HepG2 (cell line): Measurements from ENCODE around the gene PCTP. TPM values are rescaled to one million over a fixed set of nuclear protein-coding genes. Genes with fewer than 3 reads are reported as not detected.
A peak's percentile ranks its signal among the peaks of the same experiment; 100 is the strongest.

Experiments used
- ARHGAP35 ChIP-seq: sonication (generic); formaldehyde crosslinking; IDR thresholded peaks from 2 replicates; pipeline ENCODE4 v1.9.0; 2022; ENCODE audit warnings: mild to moderate bottlenecking, inconsistent platforms, moderate library complexity, missing genetic modification reagents, borderline replicate concordance
- CREB1 ChIP-seq, 2 experiments: fragments of 450-650 bp in 1 of 2; IDR thresholded peaks; 2 replicates each; pipeline ENCODE4 v1.6.1; 2016 to 2017; ENCODE audit warnings: control low read depth in 1 of 2, mild to moderate bottlenecking in 1 of 2, missing compliant biosample characterization in 1 of 2, missing genetic modification characterization in 1 of 2
- HDAC6 ChIP-seq: fragments of 200-600 bp; sonication (generic); IDR thresholded peaks from 2 replicates; pipeline ENCODE4 v1.7.0; 2017; ENCODE audit warnings: mild to moderate bottlenecking, antibody characterized with exemption, low read length, low read depth
- HMG20B ChIP-seq: conservative IDR thresholded peaks from 2 replicates; pipeline ENCODE4 v1.6.1; 2016; ENCODE audit warnings: missing genetic modification reagents, missing compliant biosample characterization
- IRF2 ChIP-seq: IDR thresholded peaks from 2 replicates; pipeline ENCODE4 v1.6.1; 2018; ENCODE audit warnings: missing genetic modification reagents, missing compliant biosample characterization
- KDM1A ChIP-seq: IDR thresholded peaks from 2 replicates; pipeline ENCODE4 v1.6.1; 2016; ENCODE audit warnings: missing compliant biosample characterization
- NFYC ChIP-seq: IDR thresholded peaks from 2 replicates; pipeline ENCODE4 v1.6.1; 2016; ENCODE audit warnings: missing genetic modification reagents, missing compliant biosample characterization
- PLSCR1 ChIP-seq: sonication (generic); formaldehyde crosslinking; IDR thresholded peaks from 2 replicates; pipeline ENCODE4 v1.5.0; 2020; ENCODE audit warnings: missing genetic modification reagents, mild to moderate bottlenecking, borderline replicate concordance
- RELA ChIP-seq: sonication (generic); formaldehyde crosslinking; IDR thresholded peaks from 2 replicates; pipeline ENCODE4 v1.4.0; 2020; ENCODE audit warnings: missing genetic modification reagents
- RNF2 ChIP-seq: fragments of 450-650 bp; conservative IDR thresholded peaks from 2 replicates; pipeline ENCODE4 v1.6.1; 2016; ENCODE audit warnings: low read depth
- SSRP1 ChIP-seq: IDR thresholded peaks from 2 replicates; pipeline ENCODE4 v1.6.1; 2016; ENCODE audit warnings: control low read depth
- TEAD3 ChIP-seq: optimal IDR thresholded peaks from 2 replicates; pipeline ENCODE3; 2016; ENCODE audit warnings: borderline replicate concordance
- TSC22D2 ChIP-seq: sonication (generic); formaldehyde crosslinking; IDR thresholded peaks from 2 replicates; pipeline ENCODE4 v1.5.1; 2020; ENCODE audit warnings: missing genetic modification reagents, mild to moderate bottlenecking, borderline replicate concordance
- ZFY ChIP-seq: sonication (generic); formaldehyde crosslinking; IDR thresholded peaks from 2 replicates; pipeline ENCODE4 v1.4.0; 2020; ENCODE audit warnings: missing genetic modification reagents
- ZGPAT ChIP-seq: IDR thresholded peaks from 2 replicates; pipeline ENCODE4 v1.6.1; 2016; ENCODE audit warnings: mild to moderate bottlenecking
- ZNF256 ChIP-seq: sonication (generic); formaldehyde crosslinking; conservative IDR thresholded peaks from 2 replicates; pipeline ENCODE4 v1.4.0; 2020; ENCODE audit warnings: missing genetic modification reagents
- ZNF3 ChIP-seq: IDR thresholded peaks from 2 replicates; pipeline ENCODE4 v1.7.0; 2017; ENCODE audit warnings: inconsistent platforms
- ZNF580 ChIP-seq: IDR thresholded peaks from 2 replicates; pipeline ENCODE4 v1.6.1; 2016; ENCODE audit warnings: low read depth, borderline replicate concordance
- ZNF749 ChIP-seq: sonication (generic); formaldehyde crosslinking; IDR thresholded peaks from 2 replicates; pipeline ENCODE4 v1.8.0; 2022; ENCODE audit warnings: mild to moderate bottlenecking, missing genetic modification reagents, moderate library complexity, borderline replicate concordance
- ZNF761 ChIP-seq: sonication (generic); formaldehyde crosslinking; conservative IDR thresholded peaks from 2 replicates; pipeline ENCODE4 v1.4.0; 2020; ENCODE audit warnings: mild to moderate bottlenecking, missing genetic modification reagents
- ZNF773 ChIP-seq: sonication (generic); formaldehyde crosslinking; IDR thresholded peaks from 2 replicates; pipeline ENCODE4 v1.4.0; 2020; ENCODE audit warnings: missing genetic modification reagents, borderline replicate concordance
- ZNF788 ChIP-seq: sonication (generic); formaldehyde crosslinking; IDR thresholded peaks from 2 replicates; pipeline ENCODE4 v1.5.0; 2020; ENCODE audit warnings: mild to moderate bottlenecking, missing genetic modification reagents, borderline replicate concordance
- polyA plus RNA-seq, 8 experiments: library from polyadenylated mRNA; depleted of rRNA in 3 of 8; stranded (reverse) in 7 of 8; unstranded in 1 of 8; fragments of >200 nt; fragmentation: Illumina TruSeq in 4 of 8; extraction: Trizol in 4 of 8; gene quantifications; 2 replicates each; pipeline versions ENCODE4 v1.2.1 to v1.2.3, GENCODE V29; 2011 to 2016; ENCODE audit warnings: low read depth in 4 of 8, missing spikeins in 1 of 8, mixed read lengths in 1 of 8; ENCODE audit not compliant: insufficient read depth in 1 of 8
- total RNA-seq, 5 experiments: library from RNA; depleted of rRNA; stranded (reverse); fragments of >200 nt; fragmentation: Illumina TruSeq; extraction: Trizol; gene quantifications; 2 replicates each; pipeline ENCODE4 v1.2.3, GENCODE V29; 2016; ENCODE audit warnings: low read depth in 1 of 5
- TF ChIP-seq, protein P1 (sequence below): sonication (generic); formaldehyde crosslinking; IDR thresholded peaks from 2 replicates; pipeline ENCODE4 v1.4.0; 2020; ENCODE audit warnings: missing genetic modification reagents, borderline replicate concordance
- TF ChIP-seq, protein P2 (sequence below): sonication (generic); formaldehyde crosslinking; conservative IDR thresholded peaks from 2 replicates; pipeline ENCODE4 v1.4.0; 2020; ENCODE audit warnings: missing genetic modification reagents

The PCTP gene
- total and polyA plus RNA-seq, 2 of the 13 experiments (the other 11 are each of a cell fraction or from before 2014, with no cell fraction given), result 37.1 to 50.7 TPM

- 0 out of 2 replicates have a peak, but pooled peaks have one; percentile 25 for TF ChIP-seq ZFY (CRISPR knock-in tag)
- 0 out of 2 replicates have a peak, but pooled peaks have one; percentile 44 for TF ChIP-seq ZNF761 (CRISPR knock-in tag)
- no peak for TF ChIP-seq ZNF580 (CRISPR knock-in tag)
- TF ChIP-seq RNF2, result no peak
- no peak for TF ChIP-seq HDAC6
- no peak for TF ChIP-seq ZNF788 (CRISPR knock-in tag)
- TF ChIP-seq TEAD3 (CRISPR knock-in tag), result peak; percentile 61
- no peak for TF ChIP-seq CREB1 (IDR thresholded peaks at IDR 0.05)
- TF ChIP-seq CREB1 (CRISPR knock-in tag; IDR thresholded peaks at IDR 0.05), result peak; percentile 32
- no peak for TF ChIP-seq ZNF749 (CRISPR knock-in tag)
- TF ChIP-seq, protein P1, sequence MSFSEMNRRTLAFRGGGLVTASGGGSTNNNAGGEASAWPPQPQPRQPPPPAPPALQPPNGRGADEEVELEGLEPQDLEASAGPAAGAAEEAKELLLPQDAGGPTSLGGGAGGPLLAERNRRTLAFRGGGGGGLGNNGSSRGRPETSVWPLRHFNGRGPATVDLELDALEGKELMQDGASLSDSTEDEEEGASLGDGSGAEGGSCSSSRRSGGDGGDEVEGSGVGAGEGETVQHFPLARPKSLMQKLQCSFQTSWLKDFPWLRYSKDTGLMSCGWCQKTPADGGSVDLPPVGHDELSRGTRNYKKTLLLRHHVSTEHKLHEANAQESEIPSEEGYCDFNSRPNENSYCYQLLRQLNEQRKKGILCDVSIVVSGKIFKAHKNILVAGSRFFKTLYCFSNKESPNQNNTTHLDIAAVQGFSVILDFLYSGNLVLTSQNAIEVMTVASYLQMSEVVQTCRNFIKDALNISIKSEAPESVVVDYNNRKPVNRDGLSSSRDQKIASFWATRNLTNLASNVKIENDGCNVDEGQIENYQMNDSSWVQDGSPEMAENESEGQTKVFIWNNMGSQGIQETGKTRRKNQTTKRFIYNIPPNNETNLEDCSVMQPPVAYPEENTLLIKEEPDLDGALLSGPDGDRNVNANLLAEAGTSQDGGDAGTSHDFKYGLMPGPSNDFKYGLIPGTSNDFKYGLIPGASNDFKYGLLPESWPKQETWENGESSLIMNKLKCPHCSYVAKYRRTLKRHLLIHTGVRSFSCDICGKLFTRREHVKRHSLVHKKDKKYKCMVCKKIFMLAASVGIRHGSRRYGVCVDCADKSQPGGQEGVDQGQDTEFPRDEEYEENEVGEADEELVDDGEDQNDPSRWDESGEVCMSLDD (CRISPR knock-in tag), result no peak
- TF ChIP-seq NFYC (CRISPR knock-in tag), result no peak
- no peak for TF ChIP-seq KDM1A (CRISPR knock-in tag)
- TF ChIP-seq TSC22D2 (CRISPR knock-in tag), result no peak
- TF ChIP-seq, protein P2, sequence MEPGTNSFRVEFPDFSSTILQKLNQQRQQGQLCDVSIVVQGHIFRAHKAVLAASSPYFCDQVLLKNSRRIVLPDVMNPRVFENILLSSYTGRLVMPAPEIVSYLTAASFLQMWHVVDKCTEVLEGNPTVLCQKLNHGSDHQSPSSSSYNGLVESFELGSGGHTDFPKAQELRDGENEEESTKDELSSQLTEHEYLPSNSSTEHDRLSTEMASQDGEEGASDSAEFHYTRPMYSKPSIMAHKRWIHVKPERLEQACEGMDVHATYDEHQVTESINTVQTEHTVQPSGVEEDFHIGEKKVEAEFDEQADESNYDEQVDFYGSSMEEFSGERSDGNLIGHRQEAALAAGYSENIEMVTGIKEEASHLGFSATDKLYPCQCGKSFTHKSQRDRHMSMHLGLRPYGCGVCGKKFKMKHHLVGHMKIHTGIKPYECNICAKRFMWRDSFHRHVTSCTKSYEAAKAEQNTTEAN (CRISPR knock-in tag), result no peak
- TF ChIP-seq PLSCR1, result no peak
- no peak for TF ChIP-seq ZNF3 (CRISPR knock-in tag)
- no peak for TF ChIP-seq RELA (CRISPR knock-in tag)
- TF ChIP-seq ZNF256 (CRISPR knock-in tag), result no peak
- TF ChIP-seq HMG20B (CRISPR knock-in tag), result no peak; the same call in 1 of the 2 replicates
- TF ChIP-seq ZNF773 (CRISPR knock-in tag), result no peak
- TF ChIP-seq ZGPAT (CRISPR knock-in tag), result peak; percentile 62; the same call in 1 of the 2 replicates
- TF ChIP-seq IRF2 (CRISPR knock-in tag), result no peak; the same call in 1 of the 2 replicates
- no peak for TF ChIP-seq SSRP1
- no peak for TF ChIP-seq ARHGAP35
These were observed 11.4 kb downstream of the PCTP start (continued) for GRCh38 chr17:55762086-55762858.
